SW480 (cell line): ENCODE measurements around the gene CYP4X1.
"Not testable (repeated sequence)": the region's sequence is repeated elsewhere in the genome, so short reads cannot be mapped to it uniquely, and the experiment has no call there.

Experiments
- DNase-seq: peaks from one replicate; pipeline ENCODE4 v3.0.0-alpha.2; 2016; ENCODE audit warnings: low spot score

Gene CYP4X1, protein sequence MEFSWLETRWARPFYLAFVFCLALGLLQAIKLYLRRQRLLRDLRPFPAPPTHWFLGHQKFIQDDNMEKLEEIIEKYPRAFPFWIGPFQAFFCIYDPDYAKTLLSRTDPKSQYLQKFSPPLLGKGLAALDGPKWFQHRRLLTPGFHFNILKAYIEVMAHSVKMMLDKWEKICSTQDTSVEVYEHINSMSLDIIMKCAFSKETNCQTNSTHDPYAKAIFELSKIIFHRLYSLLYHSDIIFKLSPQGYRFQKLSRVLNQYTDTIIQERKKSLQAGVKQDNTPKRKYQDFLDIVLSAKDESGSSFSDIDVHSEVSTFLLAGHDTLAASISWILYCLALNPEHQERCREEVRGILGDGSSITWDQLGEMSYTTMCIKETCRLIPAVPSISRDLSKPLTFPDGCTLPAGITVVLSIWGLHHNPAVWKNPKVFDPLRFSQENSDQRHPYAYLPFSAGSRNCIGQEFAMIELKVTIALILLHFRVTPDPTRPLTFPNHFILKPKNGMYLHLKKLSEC

DNA sequence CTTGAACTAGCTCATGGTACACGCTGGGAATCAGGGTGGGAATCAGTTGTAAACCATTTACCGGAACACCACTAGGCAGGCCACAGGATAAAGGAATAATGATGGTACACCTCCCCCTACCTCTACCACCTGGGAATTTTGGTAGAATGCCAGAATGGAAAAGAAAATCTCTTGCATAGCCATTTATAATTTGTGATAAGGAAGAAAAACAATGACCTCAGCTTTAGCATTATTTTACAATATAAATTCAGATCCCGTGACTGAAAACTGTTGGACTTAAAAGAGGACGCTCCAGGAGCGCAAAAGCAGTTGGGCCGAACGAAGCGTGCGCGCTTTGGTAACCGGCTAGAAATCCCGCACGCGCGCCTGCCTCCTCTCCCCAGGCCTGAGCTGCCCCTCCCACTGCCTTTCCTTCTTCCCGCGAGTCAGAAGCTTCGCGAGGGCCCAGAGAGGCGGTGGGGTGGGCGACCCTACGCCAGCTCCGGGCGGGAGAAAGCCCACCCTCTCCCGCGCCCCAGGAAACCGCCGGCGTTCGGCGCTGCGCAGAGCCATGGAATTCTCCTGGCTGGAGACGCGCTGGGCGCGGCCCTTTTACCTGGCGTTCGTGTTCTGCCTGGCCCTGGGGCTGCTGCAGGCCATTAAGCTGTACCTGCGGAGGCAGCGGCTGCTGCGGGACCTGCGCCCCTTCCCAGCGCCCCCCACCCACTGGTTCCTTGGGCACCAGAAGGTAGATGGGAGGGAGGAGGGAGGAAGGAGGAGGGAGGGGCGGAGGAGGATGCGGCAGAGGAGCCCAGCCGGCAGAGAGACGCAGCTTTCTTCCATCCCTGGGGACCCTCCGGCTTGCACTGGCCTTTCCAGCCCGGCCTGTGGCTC is at the start of gene CYP4X1:
Gene CYP4X1 (plus strand): TSS at position 402 of the 873 bp plus-strand sequence. CDS start 149 bp downstream, at position 551.
- DNase-seq, result no peak

DNA sequence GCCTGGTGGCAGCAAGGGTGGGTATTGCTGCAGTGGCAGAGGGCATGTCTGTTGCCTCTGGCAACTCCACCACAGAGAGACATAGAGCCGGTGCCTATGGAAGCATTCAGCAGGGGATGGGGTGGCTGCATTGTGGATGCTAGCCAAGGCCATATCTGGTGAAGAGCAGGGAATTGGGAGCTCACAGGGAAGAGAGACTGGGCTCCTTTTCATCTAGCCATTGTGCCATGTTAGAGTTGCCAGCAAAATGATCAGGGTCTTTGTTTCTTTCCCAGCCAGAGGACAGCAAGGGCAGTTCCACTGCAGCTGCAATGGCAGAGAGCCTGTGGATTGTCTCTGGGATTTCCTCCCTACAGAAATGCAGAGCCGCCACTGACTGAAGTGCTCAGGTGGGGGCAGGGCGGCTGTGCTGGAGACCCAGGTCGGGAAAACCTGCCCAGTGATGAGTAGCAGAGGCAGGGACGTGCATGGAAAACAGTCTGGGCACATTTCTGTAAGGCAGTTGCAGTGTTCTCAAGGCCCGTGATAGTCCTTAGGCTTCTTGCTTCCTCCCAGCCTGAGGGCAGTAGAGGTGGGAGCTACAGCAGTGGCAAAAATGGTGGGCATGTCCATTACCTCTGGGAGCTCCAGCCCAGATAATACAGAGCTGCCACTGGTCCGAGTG is 40.2 kb upstream of the CYP4X1 start:
- no peak for DNase-seq

DNA sequence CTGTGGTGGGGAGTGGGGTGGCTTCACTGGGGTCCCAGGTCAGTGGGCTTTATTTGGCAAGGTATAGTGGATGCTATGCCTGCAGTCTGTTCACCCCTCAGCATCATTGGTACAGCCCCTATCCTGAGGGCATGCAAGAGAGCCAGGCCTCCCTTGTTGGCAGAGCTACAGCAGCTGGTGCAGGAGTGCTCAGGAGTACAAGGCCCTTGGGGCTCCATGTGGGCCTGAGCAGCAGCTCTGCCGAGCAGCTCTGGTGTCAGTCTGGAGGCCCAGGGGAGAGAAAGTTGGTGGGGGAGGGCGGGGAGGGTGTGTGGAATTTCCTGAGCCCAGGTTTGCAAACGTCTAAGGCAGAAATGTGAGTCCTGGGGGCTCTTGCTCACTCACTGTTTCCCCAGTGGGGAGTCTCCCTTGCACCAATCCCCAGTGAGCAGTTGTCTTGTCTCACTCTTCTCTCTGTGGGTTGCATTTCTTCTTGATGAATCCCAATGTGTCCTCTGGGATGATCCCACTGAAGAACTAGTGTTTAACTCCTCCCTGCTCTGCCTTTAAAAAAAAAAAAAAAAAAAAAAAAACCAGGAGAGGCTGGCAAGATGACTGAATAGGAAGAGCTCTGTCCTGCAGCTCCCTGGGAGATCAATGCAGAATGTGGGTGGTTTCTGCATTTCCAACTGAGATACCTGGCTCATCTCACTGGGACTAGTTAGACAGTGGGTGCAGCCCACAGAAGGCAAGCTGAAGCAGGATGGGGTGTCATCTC is 39.5 kb upstream of the CYP4X1 start:
- DNase-seq, result no peak

DNA sequence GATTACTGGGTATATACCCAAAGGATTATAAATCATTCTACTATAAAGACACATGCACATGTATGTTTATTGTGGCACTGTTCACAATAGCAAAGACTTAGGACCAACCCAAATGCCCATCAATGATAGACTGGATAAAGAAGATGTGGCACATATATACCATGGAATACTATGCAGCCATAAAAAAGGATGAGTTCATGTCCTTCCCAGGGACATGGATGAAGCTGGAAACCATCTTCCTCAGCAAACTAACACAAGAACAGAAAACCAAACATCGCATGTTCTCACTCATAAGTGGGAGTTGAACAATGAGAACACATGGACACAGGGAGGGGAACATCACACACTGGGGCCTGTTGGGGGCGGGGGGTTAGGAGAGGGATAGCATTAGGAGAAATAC is 32.9 kb upstream of the CYP4X1 start:
- DNase-seq, result not testable (repeated sequence)

DNA sequence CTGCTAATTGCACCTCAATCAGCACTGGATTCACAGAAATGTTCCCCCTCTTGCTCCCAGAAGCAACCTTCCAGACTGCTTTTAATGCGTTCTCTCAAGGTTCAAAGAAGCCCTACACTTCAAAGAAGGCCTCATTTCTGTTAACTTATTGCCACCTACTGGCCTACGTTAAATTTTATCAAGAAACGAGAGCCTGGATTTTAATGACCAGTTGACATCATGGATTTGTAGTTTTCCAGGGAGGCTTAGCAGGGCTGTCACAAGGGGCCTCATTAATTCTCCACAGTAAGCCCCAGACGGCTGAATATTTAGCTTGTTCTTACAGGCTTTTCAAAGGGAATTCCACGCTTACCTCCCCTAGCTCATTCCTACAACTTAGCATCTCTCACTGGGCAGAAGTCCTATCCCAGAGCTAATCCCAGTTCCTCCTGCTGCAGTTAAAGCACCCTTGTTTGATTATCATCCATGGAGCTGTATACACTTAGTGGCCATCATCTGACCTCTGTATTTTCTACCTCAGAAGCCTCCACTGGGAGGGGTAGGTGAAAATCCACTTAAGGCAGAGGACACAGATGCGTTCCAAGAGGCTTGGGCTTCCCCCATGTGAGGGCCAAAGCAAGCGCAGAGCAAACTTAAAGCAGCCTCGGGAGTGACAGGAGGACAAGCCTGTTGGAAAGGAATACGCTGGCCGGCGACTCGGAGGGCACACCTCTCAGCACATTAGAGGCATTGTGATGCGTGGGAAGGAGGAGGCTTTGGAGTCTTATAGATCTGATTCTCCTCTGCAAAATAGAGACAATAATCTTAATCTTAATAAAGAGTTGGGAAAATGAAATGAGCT is 32.2 kb upstream of the CYP4X1 start:
- peak; percentile 50 for DNase-seq

DNA sequence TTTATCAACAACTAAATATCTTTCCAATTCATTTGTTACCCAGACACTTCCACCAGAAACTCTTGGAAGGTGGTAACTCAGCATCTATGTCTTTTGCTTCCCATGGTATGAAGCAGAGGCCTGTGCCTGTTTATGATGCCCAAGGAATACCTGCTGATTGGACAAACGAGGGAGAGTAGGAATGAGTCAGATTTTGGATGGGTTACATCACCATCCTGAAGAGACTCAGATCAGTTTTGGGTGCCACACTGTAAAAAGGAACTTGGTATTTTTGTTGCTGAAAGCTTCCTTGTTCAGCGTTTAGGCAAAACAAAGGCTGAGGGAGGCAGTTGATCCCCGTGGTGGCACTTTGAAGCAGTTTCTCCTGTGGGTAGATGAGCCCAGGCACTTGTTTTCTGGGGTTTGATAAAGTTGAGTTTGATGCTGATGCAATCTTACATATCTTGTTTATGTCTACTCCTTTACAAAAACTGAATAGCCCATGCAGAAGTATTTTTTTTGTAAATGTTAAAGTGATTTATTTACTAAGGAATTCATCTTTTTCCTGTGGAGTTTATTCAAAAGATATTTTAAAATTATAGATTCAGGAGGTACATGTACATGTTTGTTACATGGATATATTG is 26.7 kb upstream of the CYP4X1 start:
- DNase-seq, result peak; percentile 8

DNA sequence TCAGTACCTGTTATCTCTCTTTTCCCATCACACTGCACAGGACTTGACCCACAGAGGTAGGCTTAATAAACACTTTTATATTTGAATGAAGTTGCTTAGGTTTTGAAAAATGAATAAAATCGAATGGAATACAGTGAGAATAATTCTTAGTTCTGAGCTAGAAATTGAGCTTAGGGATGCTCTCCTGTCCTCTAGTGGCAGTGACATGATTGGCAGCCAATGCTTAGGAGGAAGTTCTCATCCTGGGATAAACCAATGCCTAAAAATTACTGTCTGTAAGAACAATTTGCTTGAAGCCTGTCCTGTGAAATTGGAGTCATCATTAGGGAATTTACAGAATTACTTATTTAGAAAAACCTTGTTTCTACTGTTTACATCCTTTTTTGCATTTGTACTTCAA is 21.3 kb upstream of the CYP4X1 start:
- peak; percentile 13 for DNase-seq

DNA sequence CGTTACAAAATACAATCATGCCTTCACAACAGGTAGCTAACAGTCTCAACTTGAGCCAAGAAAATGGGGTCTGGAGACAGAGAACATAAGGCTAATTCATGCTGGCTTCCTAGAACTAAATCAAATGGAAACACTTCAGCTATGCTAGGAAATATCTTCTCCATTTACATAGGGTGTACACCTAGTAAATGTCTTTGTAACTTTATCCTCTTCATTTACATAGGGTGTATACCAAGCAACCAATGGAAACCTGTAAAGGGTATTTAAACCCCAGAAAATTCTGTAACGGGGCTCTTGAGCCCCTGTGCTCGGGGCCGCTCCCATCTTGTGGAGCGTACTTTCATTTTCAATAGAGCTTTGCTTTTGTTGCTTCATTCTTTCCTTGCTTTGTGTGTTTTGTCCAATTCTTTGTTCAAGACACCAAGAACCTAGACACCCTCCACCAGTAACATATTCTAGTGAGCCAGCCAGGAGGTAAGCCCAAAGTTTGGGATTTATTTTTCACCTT is 19.5 kb upstream of the CYP4X1 start:
- DNase-seq, result no peak

DNA sequence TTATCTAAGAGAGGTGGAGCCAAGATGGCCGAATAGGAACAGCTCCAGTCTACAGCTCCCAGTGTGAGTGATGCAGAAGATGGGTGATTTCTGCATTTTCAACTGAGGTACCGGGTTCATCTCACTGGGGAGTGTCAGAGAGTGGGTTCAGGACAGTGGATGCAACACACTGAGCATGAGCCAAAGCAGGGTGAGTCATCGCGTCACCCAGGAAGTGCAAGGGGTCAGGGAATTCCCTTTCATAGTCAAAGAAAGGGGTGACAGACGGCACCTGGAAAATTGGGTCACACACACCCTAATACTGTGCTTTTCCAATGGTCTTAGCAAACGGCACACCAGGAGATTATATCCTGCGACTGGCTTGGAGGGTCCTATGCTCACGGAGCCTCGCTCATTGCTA is 17.0 kb upstream of the CYP4X1 start:
- not testable (repeated sequence) for DNase-seq

DNA sequence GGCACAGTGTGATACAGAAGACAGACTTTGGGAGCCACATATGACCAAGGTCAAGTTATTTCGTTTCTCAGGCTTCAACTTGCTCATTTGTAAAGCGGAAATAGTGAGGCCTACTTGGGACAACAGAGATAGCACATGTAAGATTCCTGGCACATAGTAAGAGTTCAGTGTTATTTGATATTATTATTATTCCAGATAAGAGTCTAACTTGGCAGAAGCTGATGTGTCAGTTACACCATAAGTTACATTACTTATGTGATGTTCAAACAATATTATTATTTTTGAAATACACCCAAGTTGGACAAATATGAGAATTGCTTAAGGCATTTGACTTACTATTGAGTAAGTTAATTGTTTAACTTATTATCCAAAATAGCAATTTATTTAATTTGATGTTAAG is 10.2 kb upstream of the CYP4X1 start:
- no peak for DNase-seq

DNA sequence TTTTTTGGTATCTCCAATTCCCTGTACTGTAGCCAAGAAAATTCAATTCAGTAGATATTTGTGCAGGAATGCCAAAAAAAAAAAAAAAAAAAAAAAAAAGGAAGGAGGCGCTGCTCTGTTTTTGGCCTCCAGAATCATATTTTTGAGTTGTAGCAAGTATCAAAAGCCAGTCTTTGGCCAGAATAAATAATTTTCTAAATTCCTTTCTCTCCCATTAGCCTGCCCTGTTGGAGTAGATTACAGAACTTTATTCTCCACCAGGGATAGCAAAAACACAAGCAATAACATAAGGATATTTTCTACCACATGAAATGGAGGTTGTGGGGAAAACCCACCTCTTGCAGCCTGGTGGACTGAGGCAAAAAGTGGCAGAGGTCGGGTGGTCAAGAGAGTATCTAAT is 2.4 kb upstream of the CYP4X1 start:
- no peak for DNase-seq

DNA sequence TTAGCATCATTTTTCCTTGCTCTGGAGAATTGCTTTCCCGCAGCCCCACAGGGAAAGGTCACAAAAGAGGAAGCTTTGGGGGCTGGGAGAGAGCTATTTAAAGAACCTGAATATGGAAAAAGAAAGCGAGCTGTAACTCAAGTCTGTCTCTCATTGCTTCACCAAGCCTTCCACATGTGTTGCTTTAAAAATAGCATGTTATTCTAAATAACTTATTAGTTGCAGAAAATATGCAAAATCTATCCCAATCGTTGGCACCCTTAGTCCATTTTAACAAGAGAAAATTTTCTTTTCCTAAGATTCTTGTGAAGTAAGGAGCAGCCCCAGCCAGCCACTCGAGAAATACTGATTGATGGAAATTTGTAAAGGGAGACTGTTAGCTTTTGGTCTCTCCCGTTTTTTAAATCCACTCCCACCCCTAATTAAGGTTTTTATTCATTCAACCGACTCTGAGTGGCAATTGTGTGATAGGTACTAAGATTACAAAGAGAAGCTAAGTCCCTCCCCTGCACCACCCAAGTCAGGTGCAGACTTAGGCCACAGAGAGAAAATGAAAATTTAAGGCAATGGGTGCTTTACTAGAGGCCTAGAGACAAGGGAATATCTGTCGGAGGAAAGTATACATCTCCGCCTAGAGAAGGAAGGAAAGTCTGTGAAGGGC is 802 bp downstream of the CYP4X1 start:
- DNase-seq, result no peak

DNA sequence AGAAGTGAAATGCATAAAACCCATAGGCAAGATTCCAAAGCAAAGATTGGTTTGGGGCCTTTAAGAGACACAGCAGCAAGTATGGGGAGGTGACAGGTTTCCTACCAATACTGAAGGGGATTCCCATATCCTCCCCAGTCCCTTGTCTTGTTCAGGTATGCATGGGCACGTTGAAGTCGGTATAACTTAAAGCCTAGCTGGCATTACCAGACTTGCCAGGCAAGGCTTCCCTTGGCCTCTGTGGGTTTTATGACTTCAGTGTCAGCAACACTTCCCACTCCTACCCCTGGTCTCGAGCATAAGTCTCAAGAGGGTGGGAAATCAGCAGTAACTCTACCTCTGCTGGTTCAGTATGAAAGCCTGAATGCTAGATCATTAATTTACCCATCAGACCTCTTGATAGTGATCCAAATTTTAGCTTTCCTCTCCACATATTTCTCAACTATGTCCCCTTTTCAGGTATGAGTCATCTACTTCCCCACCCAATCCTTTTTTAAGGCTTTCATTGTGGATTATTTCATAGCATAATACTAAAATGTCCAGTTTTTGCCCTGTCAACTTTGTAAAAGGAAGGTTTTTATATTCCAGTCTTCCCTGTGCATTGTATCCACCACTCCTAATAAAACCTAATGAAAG is 6.8 kb downstream of the CYP4X1 start:
- no peak for DNase-seq

DNA sequence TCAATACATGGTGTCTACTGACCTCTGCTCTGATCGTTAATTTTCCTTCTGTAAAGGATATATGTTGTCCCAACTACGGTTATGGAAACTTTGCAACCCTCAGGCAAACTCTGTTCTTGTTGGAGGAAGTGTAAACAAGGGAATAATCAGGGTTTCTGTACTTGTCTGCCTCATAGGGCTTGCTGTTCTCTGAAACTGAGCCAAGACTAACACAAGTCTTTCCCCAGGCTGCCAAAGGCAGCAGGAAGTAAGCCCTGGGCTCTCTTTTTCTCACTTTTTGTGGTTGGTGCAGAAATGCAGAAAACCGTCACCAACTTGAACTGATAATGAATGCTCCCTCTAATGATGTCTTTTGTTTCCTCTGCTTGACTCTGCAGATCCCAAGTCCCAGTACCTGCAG is 7.6 kb downstream of the CYP4X1 start:
- DNase-seq, result no peak

DNA sequence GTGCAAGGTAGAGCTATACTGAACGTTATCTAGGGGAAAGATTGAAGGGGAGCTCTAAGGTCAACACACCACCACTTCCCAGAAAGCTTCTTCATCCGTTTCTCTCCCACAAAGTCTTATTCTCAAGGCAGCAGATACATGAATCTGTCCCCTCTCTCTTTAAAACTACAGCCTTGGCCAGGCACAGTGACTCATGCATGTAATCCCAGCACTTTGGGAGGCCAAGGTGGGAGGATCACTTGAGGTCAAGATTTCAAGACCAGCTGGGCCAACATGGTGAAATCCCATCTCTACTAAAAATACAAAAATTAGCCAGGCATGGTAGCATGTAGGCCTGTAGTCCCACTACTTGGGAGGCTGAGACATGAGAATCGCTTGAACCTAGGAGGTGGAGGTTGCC is 8.1 kb downstream of the CYP4X1 start:
- no peak for DNase-seq

DNA sequence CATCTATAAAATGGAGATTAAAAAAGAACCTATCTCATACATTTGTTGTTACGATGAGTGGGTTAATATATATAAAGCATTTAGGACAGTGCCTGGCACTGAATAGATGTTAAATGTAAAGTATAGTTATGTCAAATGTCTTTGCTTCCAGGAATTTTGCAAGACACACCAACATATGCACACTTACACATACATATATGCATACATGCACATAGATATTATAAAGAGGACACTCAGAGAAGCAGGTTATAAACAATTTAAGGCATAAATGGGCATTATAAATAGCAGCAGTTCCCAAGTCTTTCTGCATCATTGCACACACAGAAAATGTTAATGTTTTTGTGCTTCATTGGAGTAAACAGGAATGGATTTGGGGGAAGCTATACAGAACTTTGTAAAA is 13.3 kb downstream of the CYP4X1 start:
- DNase-seq, result no peak

DNA sequence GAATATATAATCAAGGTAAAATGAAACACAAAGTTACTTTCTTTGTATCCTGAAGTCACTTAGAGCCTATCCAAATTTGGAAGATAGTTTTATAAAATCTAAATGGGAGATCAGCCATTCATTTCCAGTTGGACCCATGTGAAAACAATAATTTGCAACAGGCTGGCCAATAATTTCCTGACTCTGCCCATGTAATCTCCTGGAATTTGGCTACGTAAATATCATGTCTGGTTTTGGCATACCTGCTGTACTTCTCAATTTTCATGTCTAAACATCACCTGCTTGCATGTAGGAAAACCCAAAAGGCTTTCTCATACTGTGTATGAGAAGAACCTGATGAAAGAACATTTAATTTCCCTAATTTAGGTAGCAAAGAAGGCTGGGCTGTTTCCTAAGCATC is 35.9 kb downstream of the CYP4X1 start:
- no peak for DNase-seq

DNA sequence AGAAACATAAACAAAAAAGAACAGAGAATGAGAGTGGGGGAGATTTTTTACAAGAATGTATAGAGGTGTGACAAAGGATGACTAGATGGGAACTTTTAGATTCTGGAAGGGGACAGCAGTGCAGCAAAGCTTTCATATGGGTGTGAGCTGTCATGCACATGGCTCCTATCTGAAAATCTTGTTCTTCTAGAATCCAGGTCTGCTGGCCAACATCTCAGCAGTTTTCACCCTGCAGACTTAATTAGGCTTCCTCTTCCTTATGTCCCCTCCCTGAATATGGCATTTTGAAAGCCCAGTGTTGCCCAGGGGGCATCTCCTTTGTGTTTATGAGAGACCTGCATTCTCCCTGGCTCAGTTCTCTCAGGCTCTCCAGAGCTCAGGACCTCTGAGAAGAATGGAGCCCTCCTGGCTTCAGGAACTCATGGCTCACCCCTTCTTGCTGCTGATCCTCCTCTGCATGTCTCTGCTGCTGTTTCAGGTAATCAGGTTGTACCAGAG is 43.7 kb downstream of the CYP4X1 start, which contains the start of gene CYP4Z1:
Gene CYP4Z1 (plus strand): TSS at position 135 of the 498 bp plus-strand sequence. CDS start 260 bp downstream, at position 395.
- DNase-seq, result no peak

DNA sequence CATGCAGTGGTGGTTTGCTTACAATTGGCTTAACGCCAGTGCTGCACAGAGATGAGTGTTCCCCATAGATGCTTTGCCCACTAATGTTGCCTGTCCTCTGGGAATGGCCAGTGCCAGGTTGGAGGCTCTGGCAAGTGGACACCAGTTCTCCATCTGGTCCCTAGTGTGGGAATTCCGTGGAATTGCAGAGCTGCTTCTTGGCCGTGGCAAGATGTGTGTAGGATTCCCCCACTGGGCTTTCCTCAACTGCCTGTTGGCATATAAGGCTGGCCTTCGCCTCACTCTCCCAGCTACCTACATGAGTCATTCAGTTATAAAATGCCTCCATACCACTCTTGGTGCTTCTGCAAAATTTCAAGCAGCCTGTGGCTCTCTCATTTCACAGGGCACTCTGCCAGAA is 45.6 kb downstream of the CYP4X1 start:
- DNase-seq, result not testable (repeated sequence)
